IMR-90 (cell line): ENCODE measurements around the gene SPAG16. TPM values are rescaled to one million over a fixed set of nuclear protein-coding genes. Genes with fewer than 3 reads are reported as not detected.

Experiments used
- ATAC-seq: fragments of 200-7000 bp; cut with Tn5 transposase; 2 replicates; pipeline ENCODE4 v1.9.1; 2020; ENCODE audit warnings: low read depth, mild to moderate bottlenecking, moderate library complexity
- BruUV-seq: library from RNA; stranded (reverse); fragments of 400-500 nt; replicated peaks from 2 replicates; lab custom pipeline; 2021; lab: Mats Ljungman, UMichigan
- CTCF ChIA-PET: fragments of 300-600 bp; formaldehyde crosslinking; extraction: SDS; loops from one replicate; lab custom pipeline; 2021; ENCODE audit warnings: antibody characterized with exemption; lab: Yijun Ruan, JAX
- POLR2A ChIA-PET: fragments of 300-600 bp; sonication (Branson Sonifier 250); formaldehyde crosslinking; loops from one replicate; lab custom pipeline; 2022; ENCODE audit warnings: antibody characterized with exemption; ENCODE audit not compliant: unreplicated experiment; lab: Charles Lee
- DNase-seq: peaks from one replicate; pipeline ENCODE4 v3.0.0; 2013
- H2AFZ ChIP-seq: replicated peaks from 2 replicates; pipeline ENCODE3; 2013; ENCODE audit warnings: low read length, mild to moderate bottlenecking; ENCODE audit not compliant: poor library complexity
- H2AK5ac ChIP-seq: 2 replicates; pipeline ENCODE4 v1.6.1; 2013; ENCODE audit warnings: low read depth, low read length, inconsistent platforms
- H2AK9ac ChIP-seq: replicated peaks from 2 replicates; pipeline ENCODE3; 2013; ENCODE audit warnings: mild to moderate bottlenecking, low read depth, low read length, moderate library complexity; ENCODE audit not compliant: poor library complexity
- H2BK120ac ChIP-seq: 2 replicates; pipeline ENCODE4 v1.6.1; 2013; ENCODE audit warnings: low read depth, low read length, inconsistent platforms
- H2BK15ac ChIP-seq: 3 replicates; pipeline ENCODE4 v1.6.1; 2013; ENCODE audit warnings: low read depth, low read length, inconsistent platforms
- H2BK20ac ChIP-seq: 2 replicates; pipeline ENCODE4 v1.6.1; 2013; ENCODE audit warnings: low read depth, mild to moderate bottlenecking, inconsistent platforms, low read length, moderate library complexity
- H2BK5ac ChIP-seq: 2 replicates; pipeline ENCODE4 v1.6.1; 2013; ENCODE audit warnings: mild to moderate bottlenecking, low read depth, low read length, inconsistent platforms; ENCODE audit not compliant: poor library complexity, severe bottlenecking
- H3K14ac ChIP-seq: replicated peaks from 2 replicates; pipeline ENCODE4 v1.6.1; 2013; ENCODE audit warnings: low read depth, low read length, inconsistent platforms
- H3K18ac ChIP-seq: 2 replicates; pipeline ENCODE4 v1.6.1; 2013; ENCODE audit warnings: low read depth, low read length, control low read depth
- H3K23ac ChIP-seq: 2 replicates; pipeline ENCODE4 v1.6.1; 2013; ENCODE audit warnings: low read depth, low read length, inconsistent platforms
- H3K27ac ChIP-seq: 2 replicates; pipeline ENCODE4 v1.5.1; 2013; ENCODE audit warnings: mild to moderate bottlenecking, control low read depth, low read length; ENCODE audit not compliant: insufficient read depth
- H3K27me3 ChIP-seq: 2 replicates; pipeline ENCODE4 v1.6.1; 2013; ENCODE audit warnings: low read length; ENCODE audit not compliant: control insufficient read depth, insufficient read depth
- H3K36me3 ChIP-seq: 2 replicates; pipeline ENCODE4 v1.6.1; 2013; ENCODE audit warnings: low read length, mixed read lengths; ENCODE audit not compliant: control insufficient read depth, insufficient read depth
- H3K4ac ChIP-seq: 2 replicates; pipeline ENCODE4 v1.6.1; 2013; ENCODE audit warnings: low read depth, low read length, inconsistent platforms
- H3K4me1 ChIP-seq: 2 replicates; pipeline ENCODE4 v1.6.1; 2013; ENCODE audit warnings: low read length, mixed read lengths; ENCODE audit not compliant: control insufficient read depth, insufficient read depth
- H3K4me2 ChIP-seq: 2 replicates; pipeline ENCODE4 v1.6.1; 2013; ENCODE audit warnings: low read depth, mild to moderate bottlenecking, control low read depth, low read length, moderate library complexity
- H3K4me3 ChIP-seq: 2 replicates; pipeline ENCODE4 v1.5.1; 2013; ENCODE audit warnings: low read depth, mild to moderate bottlenecking, control low read depth, low read length, moderate library complexity; ENCODE audit not compliant: insufficient read depth
- H3K56ac ChIP-seq: 2 replicates; pipeline ENCODE4 v1.6.1; 2013; ENCODE audit warnings: low read length, inconsistent platforms; ENCODE audit not compliant: insufficient read depth; ENCODE audit errors: extremely low read depth
- H3K79me1 ChIP-seq, 2 experiments: 2 replicates each; pipeline ENCODE4 v1.6.1; 2013; ENCODE audit warnings: low read length in 2 of 2, inconsistent platforms in 1 of 2, low read depth in 1 of 2
- H3K9ac ChIP-seq: 2 replicates; pipeline ENCODE4 v1.6.1; 2013; ENCODE audit warnings: low read depth, low read length, control low read depth
- H3K9me1 ChIP-seq: 2 replicates; pipeline ENCODE4 v1.6.1; 2013; ENCODE audit warnings: low read length, inconsistent platforms; ENCODE audit not compliant: insufficient read depth
- H3K9me3 ChIP-seq: 2 replicates; pipeline ENCODE4 v1.6.1; 2013; ENCODE audit warnings: low read length; ENCODE audit not compliant: control insufficient read depth, insufficient read depth
- H4K20me1 ChIP-seq: 2 replicates; pipeline ENCODE4 v1.6.1; 2013; ENCODE audit warnings: low read length, inconsistent platforms; ENCODE audit not compliant: insufficient read depth
- H4K5ac ChIP-seq: 2 replicates; pipeline ENCODE4 v1.6.1; 2013; ENCODE audit warnings: mild to moderate bottlenecking, low read depth, low read length, control low read depth
- H4K8ac ChIP-seq, 2 experiments: 2 replicates each; pipeline ENCODE4 v1.6.1; 2013; ENCODE audit warnings: low read depth in 2 of 2, low read length in 2 of 2, control low read depth in 1 of 2, inconsistent platforms in 1 of 2
- H4K91ac ChIP-seq: 2 replicates; pipeline ENCODE4 v1.6.1; 2013; ENCODE audit warnings: low read depth, low read length, inconsistent platforms; ENCODE audit not compliant: insufficient read depth
- POLR2A ChIP-seq: IDR thresholded peaks from 2 replicates; pipeline ENCODE4 v1.6.1; 2012; ENCODE audit warnings: mild to moderate bottlenecking, low read depth, low read length
- WGBS, 2 experiments: methylation state at CpG; one replicate each; pipeline versions ENCODE4 v1.1.5 to v1.1.7; 2013; ENCODE audit warnings: missing lambda C conversion rate in 2 of 2; ENCODE audit not compliant: insufficient read length in 1 of 2; ENCODE audit errors: extremely low coverage in 2 of 2; 5-methylcytosine and 5-hydroxymethylcytosine counted together
- dilution Hi-C: fragments of 300-500 bp; cut with HindIII; formaldehyde crosslinking; loops from one replicate; pipeline ENCODE4 v1.14.3; 2018; ENCODE audit warnings: low sequenced_read_pairs; ENCODE audit not compliant: unreplicated experiment
- in situ Hi-C: fragments of 300-500 bp; cut with MboI; formaldehyde crosslinking; loops from 3 replicates; pipeline ENCODE4 v1.14.3; 2019; ENCODE audit warnings: low sequenced_read_pairs, inconsistent platforms, mixed read lengths
- intact Hi-C: fragments of 100-400 bp; cut with micrococcal nuclease; formaldehyde crosslinking; loops from 2 replicates; pipeline ENCODE4 v1.10.0; 2022
- polyA plus RNA-seq, 3 experiments: library from polyadenylated mRNA; depleted of rRNA; stranded (reverse); fragments of >200 nt; gene quantifications; 2 replicates each; pipeline ENCODE4 v1.2.3, GENCODE V29; 2012; ENCODE audit warnings: low replicate concordance in 1 of 3
- total RNA-seq: library from RNA; depleted of rRNA; stranded (reverse); fragments of >200 nt; gene quantifications from 2 replicates; pipeline ENCODE4 v1.2.3, GENCODE V29; 2012

SPAG16 gene
- total and polyA plus RNA-seq, 2 of the 4 experiments (the other 2 are of a cell fraction): 7.3 to 13.5 TPM

GRCh38 chr2:213640738-213641425 is 356.6 kb downstream of the SPAG16 start:
- Histone ChIP-seq H3K4me1 (no peaks in the 10 kb centered on the region), H2BK120ac (no peak overlapping the region), H3K9me3 (peaks cover 24% of the 10 kb centered on the region), H3K9me1 (no peaks in the 10 kb centered on the region), H3K4ac (no peak overlapping the region), H2BK15ac (no peak overlapping the region), H2AFZ (no peak overlapping the region), H3K4me3 (no peak overlapping the region), H2AK9ac (no peak overlapping the region), H2AK5ac (no peak overlapping the region), H3K79me1 (no peaks in the 10 kb centered on the region), H3K36me3 (no peaks in the 10 kb centered on the region), H3K27ac (no peak overlapping the region), H3K56ac (no peak overlapping the region), H4K8ac (no peak overlapping the region), H2BK5ac (no peak overlapping the region), H3K27me3 (no peaks in the 10 kb centered on the region), H4K5ac (no peak overlapping the region), H3K14ac (no peak overlapping the region), H3K18ac (no peak overlapping the region), H4K91ac (no peak overlapping the region), H3K23ac (no peak overlapping the region), H3K9ac (no peak overlapping the region), H4K20me1 (no peaks in the 10 kb centered on the region), H2BK20ac (no peak overlapping the region), H3K4me2 (no peak overlapping the region)
- POLR2A ChIA-PET: no interaction called here
- intact Hi-C loops (no loop called here), in situ Hi-C loops (no loop called here), dilution Hi-C loops (no loop called here)
- no peak for TF ChIP-seq POLR2A
- 0% methylated on average over 1 of the region's 3 CpGs; no CpG with 5 or more reads in 1 of the 2 experiments for WGBS, 2 experiments
- DNase-seq (no peak), ATAC-seq (no peak)
- BruUV-seq: no TSS peak
- CTCF ChIA-PET: no interaction called here
